Osteoblast (primary cell): ENCODE data around the gene CIB4. TPM values are rescaled to one million over a fixed set of nuclear protein-coding genes. Genes with fewer than 3 reads are reported as not detected.

Experiments
- DNase-seq: peaks from one replicate; pipeline ENCODE4 v3.0.0; 2011; ENCODE audit warnings: low spot score, mixed read lengths; ENCODE audit not compliant: insufficient read length; ENCODE audit errors: missing footprints
- H2AFZ ChIP-seq: 2 replicates; pipeline ENCODE4 v1.6.0; 2011; ENCODE audit warnings: mild to moderate bottlenecking, low read length
- H3K27ac ChIP-seq: 2 replicates; pipeline ENCODE4 v1.5.1; 2011; ENCODE audit warnings: mild to moderate bottlenecking, low read depth, low read length, moderate library complexity
- H3K27me3 ChIP-seq: 2 replicates; pipeline ENCODE4 v1.6.0; 2012; ENCODE audit warnings: mild to moderate bottlenecking, control low read depth, inconsistent platforms, low read length, moderate library complexity; ENCODE audit not compliant: insufficient read depth
- H3K36me3 ChIP-seq: 2 replicates; pipeline ENCODE4 v1.5.1; 2011; ENCODE audit warnings: mild to moderate bottlenecking, low read length, control low read depth, moderate library complexity; ENCODE audit not compliant: insufficient read depth
- H3K4me1 ChIP-seq: 2 replicates; pipeline ENCODE4 v1.5.1; 2011; ENCODE audit warnings: mild to moderate bottlenecking, low read length, control low read depth, moderate library complexity; ENCODE audit not compliant: insufficient read depth
- H3K4me2 ChIP-seq: 2 replicates; pipeline ENCODE4 v1.6.0; 2011; ENCODE audit warnings: mild to moderate bottlenecking, low read length; ENCODE audit not compliant: insufficient read depth
- H3K4me3 ChIP-seq: fragments of 200-600 bp; sonication (generic); 3 replicates; pipeline ENCODE4 v1.5.1; 2012; ENCODE audit warnings: mild to moderate bottlenecking, low read length, inconsistent platforms; ENCODE audit not compliant: insufficient read depth
- H3K79me2 ChIP-seq: 2 replicates; pipeline ENCODE4 v1.6.0; 2012; ENCODE audit warnings: mild to moderate bottlenecking, low read length, control low read depth, inconsistent platforms; ENCODE audit not compliant: insufficient read depth
- H3K9me3 ChIP-seq: 2 replicates; pipeline ENCODE4 v1.5.1; 2011; ENCODE audit warnings: low read depth, low read length, control low read depth
- H4K20me1 ChIP-seq: 2 replicates; pipeline ENCODE4 v1.6.0; 2012; ENCODE audit warnings: mild to moderate bottlenecking, low read length, control low read depth; ENCODE audit not compliant: insufficient read depth
- CTCF ChIP-seq: IDR thresholded peaks from 2 replicates; pipeline ENCODE4 v1.5.1; 2011; ENCODE audit warnings: mild to moderate bottlenecking, low read depth, low read length, moderate library complexity; ENCODE audit errors: extremely low read depth
- total RNA-seq: library from RNA; depleted of rRNA; stranded (reverse); fragments of >200 nt; gene quantifications from 2 replicates; pipeline ENCODE4 v1.2.3, GENCODE V29; 2012

The CIB4 gene
- total RNA-seq, 1 donor: not detected

GRCh38 chr2:26542676-26543505 is 98.3 kb downstream of the CIB4 start:
- Histone ChIP-seq H3K4me1 (no peaks in the 10 kb centered on the region), H2AFZ (no peak overlapping the region), H3K4me2 (no peak overlapping the region), H3K9me3 (no peaks in the 10 kb centered on the region), H3K27ac (no peak overlapping the region), H3K36me3 (no peaks in the 10 kb centered on the region), H3K27me3 (peaks cover 12% of the 10 kb centered on the region), H3K79me2 (no peaks in the 10 kb centered on the region), H4K20me1 (no peaks in the 10 kb centered on the region), H3K4me3 (no peak overlapping the region)
- peak; percentile 50 for DNase-seq
- TF ChIP-seq CTCF: no peak

- H2AFZ ChIP-seq: no peak overlapping the region
- no peak overlapping the region for H3K27ac ChIP-seq
- H3K79me2 ChIP-seq: no peaks in the 10 kb centered on the region
- TF ChIP-seq CTCF: no peak
- H3K36me3 ChIP-seq: no peaks in the 10 kb centered on the region
- H3K27me3 ChIP-seq: peaks cover 12% of the 10 kb centered on the region
- H3K4me3 ChIP-seq: no peak overlapping the region
- no peaks in the 10 kb centered on the region for H4K20me1 ChIP-seq
- H3K9me3 ChIP-seq: no peaks in the 10 kb centered on the region
- H3K4me2 ChIP-seq: no peak overlapping the region
- no peak for DNase-seq
- H3K4me1 ChIP-seq: no peaks in the 10 kb centered on the region
Observed at GRCh38 chr2:26542194-26542455, 99.0 kb downstream of the CIB4 start.

GRCh38 chr2:26541401-26542193 is 99.6 kb downstream of the CIB4 start:
- H3K36me3 ChIP-seq: no peaks in the 10 kb centered on the region
- H3K4me3 ChIP-seq: no peak overlapping the region
- H2AFZ ChIP-seq: no peak overlapping the region
- peaks cover 12% of the 10 kb centered on the region for H3K27me3 ChIP-seq
- H3K79me2 ChIP-seq: no peaks in the 10 kb centered on the region
- no peak for TF ChIP-seq CTCF
- no peaks in the 10 kb centered on the region for H4K20me1 ChIP-seq
- no peak for DNase-seq
- no peaks in the 10 kb centered on the region for H3K4me1 ChIP-seq
- no peaks in the 10 kb centered on the region for H3K9me3 ChIP-seq
- no peak overlapping the region for H3K4me2 ChIP-seq
- H3K27ac ChIP-seq: no peak overlapping the region

GRCh38 chr2:26540961-26541360 is 100.2 kb downstream of the CIB4 start:
- no peak overlapping the region for H3K27ac ChIP-seq
- no peak for DNase-seq
- no peak overlapping the region for H3K4me3 ChIP-seq
- H3K36me3 ChIP-seq: no peaks in the 10 kb centered on the region
- H3K4me2 ChIP-seq: no peak overlapping the region
- H3K4me1 ChIP-seq: no peaks in the 10 kb centered on the region
- H3K27me3 ChIP-seq: peaks cover 12% of the 10 kb centered on the region
- H3K79me2 ChIP-seq: no peaks in the 10 kb centered on the region
- H2AFZ ChIP-seq: no peak overlapping the region
- no peak for TF ChIP-seq CTCF
- no peaks in the 10 kb centered on the region for H3K9me3 ChIP-seq
- no peaks in the 10 kb centered on the region for H4K20me1 ChIP-seq
